Measurements from ENCODE around the gene CHD9.

The CHD9 gene

DNA sequence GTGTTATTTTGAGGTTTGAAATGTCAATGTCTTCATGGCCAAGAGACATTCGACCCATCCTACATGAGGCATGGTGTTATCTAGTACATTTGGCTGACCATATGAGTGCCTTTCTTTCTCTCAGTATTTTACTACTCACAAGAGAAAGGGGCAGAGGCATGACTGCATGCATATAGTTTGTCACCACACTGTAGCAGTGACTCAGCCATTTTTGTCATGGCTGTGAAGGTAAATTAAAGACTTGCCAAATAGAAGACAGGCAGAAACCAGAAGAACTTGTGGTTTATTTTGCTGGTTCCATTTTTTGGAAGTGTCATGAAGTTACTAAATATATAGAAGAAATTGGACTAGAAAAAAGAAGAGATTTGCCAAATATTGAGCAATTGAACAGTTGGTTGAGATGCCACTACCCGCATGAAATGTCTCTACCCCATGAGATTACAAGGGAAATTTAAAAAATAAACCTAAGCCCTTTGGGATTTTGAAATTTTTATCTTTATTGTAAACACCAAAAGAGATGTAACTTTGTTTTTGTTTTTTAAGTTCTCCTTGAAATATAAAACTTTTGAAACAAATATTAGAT is 170.3 kb downstream of the CHD9 start:
- H3K4me3 ChIP-seq (ENCODE audit: low read depth, low read length): no peak overlapping the region
- TF ChIP-seq, protein P1, sequence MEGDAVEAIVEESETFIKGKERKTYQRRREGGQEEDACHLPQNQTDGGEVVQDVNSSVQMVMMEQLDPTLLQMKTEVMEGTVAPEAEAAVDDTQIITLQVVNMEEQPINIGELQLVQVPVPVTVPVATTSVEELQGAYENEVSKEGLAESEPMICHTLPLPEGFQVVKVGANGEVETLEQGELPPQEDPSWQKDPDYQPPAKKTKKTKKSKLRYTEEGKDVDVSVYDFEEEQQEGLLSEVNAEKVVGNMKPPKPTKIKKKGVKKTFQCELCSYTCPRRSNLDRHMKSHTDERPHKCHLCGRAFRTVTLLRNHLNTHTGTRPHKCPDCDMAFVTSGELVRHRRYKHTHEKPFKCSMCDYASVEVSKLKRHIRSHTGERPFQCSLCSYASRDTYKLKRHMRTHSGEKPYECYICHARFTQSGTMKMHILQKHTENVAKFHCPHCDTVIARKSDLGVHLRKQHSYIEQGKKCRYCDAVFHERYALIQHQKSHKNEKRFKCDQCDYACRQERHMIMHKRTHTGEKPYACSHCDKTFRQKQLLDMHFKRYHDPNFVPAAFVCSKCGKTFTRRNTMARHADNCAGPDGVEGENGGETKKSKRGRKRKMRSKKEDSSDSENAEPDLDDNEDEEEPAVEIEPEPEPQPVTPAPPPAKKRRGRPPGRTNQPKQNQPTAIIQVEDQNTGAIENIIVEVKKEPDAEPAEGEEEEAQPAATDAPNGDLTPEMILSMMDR (IDR thresholded peaks at IDR 0.05; ENCODE audit: control insufficient read depth, extremely low read depth, insufficient read depth): no peak
- DNase-seq (ENCODE audit: low read depth): no peak

DNA sequence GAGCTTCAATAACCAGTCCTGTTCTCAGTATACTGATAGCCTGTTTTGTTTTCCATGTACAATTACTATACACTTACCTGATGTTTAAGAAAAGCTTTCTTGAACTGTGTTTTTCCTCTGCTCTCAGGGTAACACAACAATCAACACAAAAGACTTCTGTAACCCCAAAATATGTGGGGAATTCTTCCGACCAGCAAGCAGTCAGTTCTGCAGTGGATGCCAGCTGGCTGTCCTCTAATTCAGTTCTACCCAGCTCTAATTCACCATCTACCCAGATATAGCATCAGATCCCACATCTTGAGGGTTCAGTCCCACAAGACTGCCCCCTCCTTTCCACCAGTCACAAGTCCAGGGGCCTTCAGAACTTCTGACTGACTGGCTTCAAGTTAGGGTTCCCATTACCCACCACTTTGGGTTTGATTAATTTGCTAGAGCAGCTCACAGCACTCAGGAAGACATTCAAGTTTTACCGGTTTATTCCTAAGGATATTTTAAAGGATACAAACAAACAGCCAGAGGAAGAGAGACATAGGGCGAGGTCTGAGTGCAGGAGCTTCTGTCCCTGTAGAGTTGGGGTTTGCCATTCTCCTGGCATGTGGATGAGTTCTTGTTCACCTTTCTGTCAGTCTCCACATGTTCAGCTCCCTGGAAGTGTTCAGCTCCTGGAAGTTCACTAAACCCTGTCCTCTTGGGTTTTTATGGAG is 178.2 kb downstream of the CHD9 start:
- peak; percentile 21 for DNase-seq (ENCODE audit: low read depth)
- TF ChIP-seq, protein P1 (IDR thresholded peaks at IDR 0.05; ENCODE audit: control insufficient read depth, extremely low read depth, insufficient read depth): no peak
- no peak overlapping the region for H3K4me3 ChIP-seq (ENCODE audit: low read depth, low read length)

DNA sequence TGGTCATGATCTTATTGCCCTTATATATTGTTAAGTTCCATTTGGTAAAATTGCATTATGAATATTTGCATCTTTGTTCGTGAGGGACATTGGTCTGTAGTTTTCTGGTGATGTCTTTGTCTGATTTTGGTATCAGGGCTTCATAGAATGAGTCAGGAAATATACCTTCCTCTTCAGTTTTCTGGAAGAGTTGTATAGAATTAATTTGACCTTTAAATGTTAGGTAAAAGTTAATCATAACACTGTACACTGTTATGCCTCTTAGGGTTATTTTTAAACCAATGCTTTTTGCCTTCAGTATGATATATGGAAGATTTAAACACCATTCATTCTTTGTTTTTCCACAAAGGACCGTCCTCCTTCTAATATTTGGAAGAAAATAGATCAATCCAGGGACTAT is 180.0 kb downstream of the CHD9 start:
- TF ChIP-seq, protein P1 (IDR thresholded peaks at IDR 0.05; ENCODE audit: control insufficient read depth, extremely low read depth, insufficient read depth): no peak
- no peak for DNase-seq (ENCODE audit: low read depth)
- no peak overlapping the region for H3K4me3 ChIP-seq (ENCODE audit: low read depth, low read length)

DNA sequence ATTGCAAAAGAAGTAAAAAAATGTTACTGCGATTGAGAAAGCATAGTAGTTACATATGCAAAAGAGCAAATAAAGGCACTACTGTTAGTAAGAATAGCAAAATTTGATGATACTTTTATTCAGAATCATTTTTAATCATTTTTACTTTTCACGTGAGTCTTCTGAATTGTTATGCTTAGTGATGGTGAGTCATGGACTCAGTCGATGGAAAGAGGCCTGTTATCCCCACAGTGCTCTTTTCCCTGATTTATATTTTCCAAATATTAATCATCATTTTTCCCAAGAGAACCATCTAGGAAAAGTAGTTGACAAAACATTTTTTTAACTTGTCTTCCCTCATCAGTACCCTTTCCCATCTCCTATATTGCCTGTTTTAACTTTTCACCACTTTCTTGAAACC is 181.1 kb downstream of the CHD9 start:
- TF ChIP-seq, protein P1 (IDR thresholded peaks at IDR 0.05; ENCODE audit: control insufficient read depth, extremely low read depth, insufficient read depth): no peak
- no peak overlapping the region for H3K4me3 ChIP-seq (ENCODE audit: low read depth, low read length)
- DNase-seq (ENCODE audit: low read depth): no peak

DNA sequence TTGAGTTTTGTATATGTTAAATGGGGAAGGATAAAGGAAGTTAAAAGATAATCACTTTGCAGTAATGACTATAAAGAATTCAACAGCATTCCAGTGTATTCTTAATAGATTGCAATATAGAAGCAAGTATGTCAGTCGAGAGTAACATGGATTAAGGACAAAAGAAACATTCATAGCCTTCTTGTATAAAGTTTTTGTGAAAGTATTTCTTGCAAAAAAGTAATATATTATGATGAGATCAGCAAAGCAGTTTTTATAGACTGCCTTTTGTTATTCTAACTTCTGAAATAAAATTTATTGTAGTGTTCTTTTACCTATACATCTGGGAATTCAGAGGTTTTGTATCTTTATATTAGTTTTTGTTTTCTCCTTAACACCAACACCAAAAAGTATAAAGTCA is 194.5 kb downstream of the CHD9 start:
- H3K4me3 ChIP-seq (ENCODE audit: low read depth, low read length): no peak overlapping the region
- DNase-seq (ENCODE audit: low read depth): no peak
- TF ChIP-seq, protein P1 (IDR thresholded peaks at IDR 0.05; ENCODE audit: control insufficient read depth, extremely low read depth, insufficient read depth): no peak

DNA sequence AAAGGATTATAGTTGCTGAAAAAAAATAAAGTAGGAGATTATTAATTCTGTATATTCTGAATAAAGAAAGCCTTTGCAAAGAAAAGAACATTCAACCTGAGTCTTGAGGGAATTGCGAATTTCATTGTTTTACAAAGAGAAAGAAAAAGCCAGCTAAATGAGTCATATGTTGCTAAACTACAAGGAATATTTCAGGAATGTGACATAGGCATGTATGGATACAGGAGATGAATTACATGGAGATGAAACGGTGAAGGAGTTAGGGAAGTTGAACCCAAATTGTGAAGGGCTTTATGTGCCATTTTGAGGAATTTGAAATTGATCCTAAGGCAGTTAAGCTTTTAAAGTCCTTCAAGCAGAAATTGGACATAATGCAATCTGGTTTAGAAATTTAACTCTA is 202.2 kb downstream of the CHD9 start:
- H3K4me3 ChIP-seq (ENCODE audit: low read depth, low read length): no peak overlapping the region
- TF ChIP-seq, protein P1 (IDR thresholded peaks at IDR 0.05; ENCODE audit: control insufficient read depth, extremely low read depth, insufficient read depth): no peak
- no peak for DNase-seq (ENCODE audit: low read depth)

DNA sequence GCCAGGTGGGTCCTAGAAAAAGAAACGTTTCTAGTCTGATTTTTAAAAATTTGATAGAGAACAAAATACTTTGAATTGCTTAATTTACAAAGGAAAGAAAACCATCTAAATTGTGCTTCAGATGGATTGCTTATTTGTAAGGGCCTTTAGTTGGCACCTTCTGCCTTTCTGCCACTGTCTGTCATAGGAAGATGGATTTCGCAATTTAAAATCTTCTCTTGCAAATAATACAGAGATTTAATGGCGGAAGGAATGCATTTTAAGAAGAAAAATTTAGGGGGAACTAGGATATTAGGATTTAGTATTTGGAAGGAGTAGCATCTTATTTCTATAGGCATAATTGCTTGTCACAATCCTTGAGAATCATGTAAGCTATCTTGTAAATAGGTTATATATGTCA is 204.0 kb downstream of the CHD9 start:
- DNase-seq (ENCODE audit: low read depth): no peak

More for the DNA sequence above, 204.0 kb downstream of the CHD9 start:
- no peak overlapping the region for H3K4me3 ChIP-seq (ENCODE audit: low read depth, low read length)
- TF ChIP-seq, protein P1 (IDR thresholded peaks at IDR 0.05; ENCODE audit: control insufficient read depth, extremely low read depth, insufficient read depth): no peak
